Measurements from ENCODE around the gene LIMD2. TPM values are rescaled to one million over a fixed set of nuclear protein-coding genes. Genes with fewer than 3 reads are reported as not detected.
A peak's percentile ranks its signal among the peaks of the same experiment; 100 is the strongest.

The LIMD2 gene
- total and polyA plus RNA-seq, 2 experiments from 2014 or later = 58.8 to 74.1 TPM

- no peak for DNase-seq (ENCODE audit: low read depth in 1 of 2, low spot score in 1 of 2)
- Histone ChIP-seq H3K4me1 (ENCODE audit: low read depth) (peaks cover 18% of the 10 kb centered on the region), H3K27ac (no peak overlapping the region), H3K27me3 (no peaks in the 10 kb centered on the region), H3K36me3 (no peaks in the 10 kb centered on the region), H3K4me3 (no peak overlapping the region), H3K9me3 (ENCODE audit: low read depth) (no peaks in the 10 kb centered on the region)
- no peak for TF ChIP-seq CTCF (IDR thresholded peaks at IDR 0.05; ENCODE audit: low read depth, low read length)
Observed at GRCh38 chr17:63676584-63676983, 23.3 kb downstream of the LIMD2 start.

- Histone ChIP-seq H3K36me3 (no peaks in the 10 kb centered on the region), H3K27me3 (no peaks in the 10 kb centered on the region), H3K4me3 (no peak overlapping the region), H3K27ac (peak overlapping the region; percentile 77), H3K9me3 (ENCODE audit: low read depth) (no peaks in the 10 kb centered on the region), H3K4me1 (ENCODE audit: low read depth) (peaks cover 18% of the 10 kb centered on the region)
- peak; percentile 86 to 95 for DNase-seq (ENCODE audit: low read depth in 1 of 2, low spot score in 1 of 2)
- TF ChIP-seq CTCF (IDR thresholded peaks at IDR 0.05; ENCODE audit: low read depth, low read length) = no peak
Observed at GRCh38 chr17:63675607-63676546, 24.0 kb downstream of the LIMD2 start.

GRCh38 chr17:63675231-63675606 is 24.7 kb downstream of the LIMD2 start:
- DNase-seq (ENCODE audit: low read depth in 1 of 2, low spot score in 1 of 2) = peak in 1 of 2 donors; percentile 52
- Histone ChIP-seq H3K27me3 (no peaks in the 10 kb centered on the region), H3K27ac (peak overlapping the region; percentile 77), H3K4me1 (ENCODE audit: low read depth) (peaks cover 18% of the 10 kb centered on the region), H3K36me3 (no peaks in the 10 kb centered on the region), H3K4me3 (no peak overlapping the region), H3K9me3 (ENCODE audit: low read depth) (no peaks in the 10 kb centered on the region)
- TF ChIP-seq CTCF (IDR thresholded peaks at IDR 0.05; ENCODE audit: low read depth, low read length) = no peak

- Histone ChIP-seq H3K4me3 (no peak overlapping the region), H3K36me3 (peaks cover 4% of the 10 kb centered on the region), H3K27ac (no peak overlapping the region), H3K27me3 (no peaks in the 10 kb centered on the region), H3K9me3 (ENCODE audit: low read depth) (no peaks in the 10 kb centered on the region), H3K4me1 (ENCODE audit: low read depth) (peaks cover 18% of the 10 kb centered on the region)
- DNase-seq (ENCODE audit: low read depth in 1 of 2, low spot score in 1 of 2) = no peak
- no peak for TF ChIP-seq CTCF (IDR thresholded peaks at IDR 0.05; ENCODE audit: low read depth, low read length)
Observed at GRCh38 chr17:63672856-63673255, 27.1 kb downstream of the LIMD2 start.

GRCh38 chr17:63665527-63666214 is 34.3 kb downstream of the LIMD2 start:
- peaks cover 17% of the 10 kb centered on the region for H3K36me3 ChIP-seq
- DNase-seq (ENCODE audit: low read depth in 1 of 2, low spot score in 1 of 2) = peak in 1 of 2 donors; percentile 25
- H3K4me1 ChIP-seq (ENCODE audit: low read depth) = no peaks in the 10 kb centered on the region
- H3K9me3 ChIP-seq (ENCODE audit: low read depth) = no peaks in the 10 kb centered on the region
- no peak overlapping the region for H3K4me3 ChIP-seq
- no peaks in the 10 kb centered on the region for H3K27me3 ChIP-seq
- no peak for TF ChIP-seq CTCF (IDR thresholded peaks at IDR 0.05; ENCODE audit: low read depth, low read length)
- peak overlapping the region; percentile 66 for H3K27ac ChIP-seq

All from cardiac muscle cell (in vitro differentiated cells and primary cell).